D341Med (cell line): ENCODE data around the gene YWHAE.
A peak's percentile ranks its signal among the peaks of the same experiment; 100 is the strongest.
"Not testable (repeated sequence)": the region's sequence is repeated elsewhere in the genome, so short reads cannot be mapped to it uniquely, and the experiment has no call there.

Source experiments
- DNase-seq: peaks from one replicate; pipeline ENCODE4 v3.0.0; 2012; ENCODE audit warnings: low spot score

YWHAE gene

GRCh38 chr17:1399679-1400512 lies at the start of gene YWHAE:
YWHAE (minus strand) TSS chr17:1400222; CDS start chr17:1400110, 112 bp downstream.
- DNase-seq = peak; percentile 92

DNA sequence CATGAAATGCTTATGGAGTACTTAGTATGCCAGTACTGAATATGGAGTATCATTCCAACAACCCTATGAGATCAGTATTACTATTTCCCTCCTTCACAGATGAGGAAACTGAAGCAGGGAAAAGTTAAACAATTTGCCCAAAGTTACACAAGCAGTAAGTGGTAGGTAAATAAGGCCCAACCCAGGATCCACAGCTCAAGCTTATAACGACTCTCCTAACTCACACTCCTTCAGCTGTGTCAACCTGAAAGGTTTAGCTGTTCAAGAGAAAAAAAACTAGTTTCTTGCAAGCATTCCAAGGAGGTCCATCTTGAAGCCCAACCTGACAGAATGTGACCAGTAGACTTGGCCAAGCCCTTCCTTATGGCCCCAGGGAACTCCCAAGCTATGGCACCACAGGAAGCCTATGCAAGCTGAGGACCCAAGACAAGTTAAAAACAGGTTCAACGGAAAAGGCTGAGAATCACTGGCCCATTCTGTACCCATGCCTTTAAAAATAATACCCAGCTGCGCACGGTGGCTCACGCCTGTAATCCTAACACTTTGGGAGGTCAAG lies 49.5 kb upstream of the YWHAE start:
- DNase-seq = no peak

GRCh38 chr17:1447052-1447451 lies 47.0 kb upstream of the YWHAE start:
- DNase-seq = no peak

DNA sequence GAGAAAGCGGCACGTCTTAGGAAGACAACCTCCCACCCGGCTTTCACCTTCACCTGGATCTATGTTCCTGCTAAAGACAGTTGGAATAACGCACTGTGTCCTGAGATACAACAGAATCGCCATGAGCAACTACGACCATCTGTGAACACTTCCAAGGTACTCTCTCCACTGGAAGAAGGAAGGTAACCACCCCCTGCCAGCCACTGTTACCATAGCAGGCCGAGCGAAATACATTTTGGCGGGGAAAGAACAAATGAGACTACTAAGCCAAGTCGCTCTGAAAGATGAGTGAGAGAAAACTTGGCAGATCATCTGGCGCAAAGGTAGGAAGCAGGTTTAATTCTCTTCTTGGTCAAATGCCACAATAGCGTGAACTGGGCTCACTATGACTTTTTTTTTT lies 46.2 kb upstream of the YWHAE start:
- DNase-seq = no peak

- DNase-seq = not testable (repeated sequence)
Measured at GRCh38 chr17:1445695-1446094, 45.7 kb upstream of the YWHAE start.

DNA sequence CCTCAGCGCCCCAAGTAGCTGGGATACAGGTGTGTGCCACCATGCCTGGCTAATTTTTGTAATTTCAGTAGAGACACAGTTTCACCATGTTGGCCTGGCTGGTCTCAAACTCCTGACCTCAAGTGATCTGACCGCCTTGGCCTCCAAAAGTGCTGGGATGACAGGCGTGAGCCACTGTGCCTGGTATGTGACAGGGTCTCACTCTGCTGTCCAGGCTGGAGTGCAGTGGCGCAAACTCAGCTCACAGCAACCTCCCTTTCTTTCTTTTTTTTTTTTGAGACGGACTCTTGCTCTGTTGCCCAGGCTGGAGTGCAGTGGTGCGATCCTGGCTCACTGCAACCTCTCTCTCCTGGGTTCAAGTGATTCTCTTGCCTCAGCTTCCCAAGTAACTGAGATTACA lies 42.7 kb upstream of the YWHAE start:
- not testable (repeated sequence) for DNase-seq

- no peak for DNase-seq
Measured at GRCh38 chr17:1442187-1442586, 42.2 kb upstream of the YWHAE start.

DNA sequence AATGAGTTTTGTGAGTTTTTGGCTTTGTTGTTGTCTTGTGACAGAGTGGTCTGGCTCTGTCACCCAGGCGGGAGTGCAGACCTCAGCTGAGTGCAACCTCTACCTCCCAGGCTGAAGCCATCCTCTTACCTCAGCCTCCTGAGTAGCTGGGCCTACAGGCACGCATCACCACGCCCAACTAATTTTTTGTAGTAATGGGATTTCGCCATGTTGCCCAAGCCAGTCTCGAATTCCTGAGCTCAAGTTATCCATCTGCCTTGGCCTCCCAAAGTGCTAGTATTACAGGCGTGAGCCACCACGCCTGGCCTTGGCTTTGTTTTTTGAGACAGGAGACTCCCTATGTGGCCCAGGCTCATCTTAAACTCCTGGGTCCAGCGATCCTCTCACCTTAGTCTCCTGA lies 40.9 kb upstream of the YWHAE start:
- DNase-seq = no peak

GRCh38 chr17:1438593-1439083 lies 38.6 kb upstream of the YWHAE start:
- DNase-seq = no peak

DNA sequence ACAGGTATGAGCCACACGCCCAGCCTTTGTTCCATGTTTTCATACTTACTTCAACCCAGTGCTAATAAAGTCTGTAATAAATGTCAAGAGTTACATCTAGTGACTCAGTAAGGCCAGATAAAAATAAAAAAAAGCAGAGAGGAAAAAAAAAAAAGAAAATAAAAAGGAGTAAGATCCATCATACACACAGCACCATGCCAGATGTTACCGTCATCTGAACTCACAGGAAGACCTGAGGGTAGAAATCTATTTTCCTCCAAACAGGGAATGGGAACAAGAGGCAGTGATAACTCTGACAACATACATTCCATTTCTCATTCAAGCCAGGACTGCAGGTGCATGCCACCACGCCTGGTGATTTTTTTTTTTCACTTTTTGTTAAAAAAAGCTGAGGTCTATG lies 35.3 kb upstream of the YWHAE start:
- DNase-seq = no peak

GRCh38 chr17:1434150-1434549 lies 34.1 kb upstream of the YWHAE start:
- DNase-seq = no peak

DNA sequence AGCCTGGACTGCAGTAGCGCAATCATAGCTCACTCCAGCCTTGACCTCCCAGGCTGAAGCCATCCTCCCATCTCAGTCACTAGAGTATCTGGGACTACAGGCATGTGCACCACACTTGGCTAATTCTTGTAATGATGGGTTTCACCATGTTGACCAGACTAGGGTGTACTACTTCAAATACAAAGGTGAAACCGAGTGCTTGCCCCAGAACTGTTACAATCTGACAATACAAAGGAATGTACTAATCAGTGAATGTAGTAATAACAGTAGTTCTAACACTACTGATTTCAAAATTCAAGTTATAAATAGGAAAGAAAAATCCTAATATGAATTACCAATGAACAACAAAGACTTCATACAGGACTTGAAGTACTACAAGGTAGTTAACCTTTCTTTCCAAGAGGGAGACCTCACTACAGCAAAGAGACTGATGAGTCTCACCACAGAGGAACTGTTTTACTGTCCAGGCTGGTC lies 31.6 kb upstream of the YWHAE start:
- no peak for DNase-seq

GRCh38 chr17:1423456-1424135 lies 23.6 kb upstream of the YWHAE start:
- DNase-seq = no peak

GRCh38 chr17:1422885-1423284 lies 22.9 kb upstream of the YWHAE start:
- no peak for DNase-seq

DNA sequence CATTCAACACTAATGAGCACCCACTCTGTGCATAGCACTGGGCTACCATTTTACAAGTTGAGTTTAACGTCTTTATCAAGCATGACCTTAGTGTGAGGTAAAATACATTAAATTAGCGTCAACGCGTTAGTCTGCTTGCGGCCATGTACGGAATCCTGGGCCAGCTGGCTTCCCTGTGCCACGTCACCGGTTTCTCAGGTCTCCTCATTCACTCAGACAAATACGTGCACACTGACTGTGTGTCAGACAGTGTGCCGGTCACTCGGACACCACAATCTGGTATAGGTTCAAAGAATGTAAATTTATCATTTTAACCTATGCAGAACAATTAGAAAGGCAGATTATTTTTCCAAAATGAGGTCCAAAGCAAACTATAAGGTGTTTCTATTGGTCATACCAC lies 21.4 kb upstream of the YWHAE start:
- no peak for DNase-seq

DNA sequence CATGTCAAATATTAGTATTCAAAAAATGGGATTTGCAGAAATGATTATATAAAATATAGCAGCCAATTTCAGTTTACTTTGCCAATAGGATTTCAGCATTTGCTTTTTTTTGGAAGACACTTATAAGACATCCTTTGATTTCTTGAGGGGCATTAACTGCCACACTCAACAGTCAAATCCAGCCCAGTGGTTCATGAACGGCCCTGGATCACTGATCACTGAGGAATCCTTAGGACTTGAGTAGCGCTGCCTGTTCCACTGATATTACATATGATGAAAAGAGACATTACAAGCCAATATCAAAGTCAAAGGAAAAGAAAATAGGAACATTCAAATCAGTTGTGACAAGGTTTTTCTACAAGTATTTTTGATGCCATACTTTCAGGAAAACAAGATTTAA lies 21.0 kb upstream of the YWHAE start:
- no peak for DNase-seq

DNA sequence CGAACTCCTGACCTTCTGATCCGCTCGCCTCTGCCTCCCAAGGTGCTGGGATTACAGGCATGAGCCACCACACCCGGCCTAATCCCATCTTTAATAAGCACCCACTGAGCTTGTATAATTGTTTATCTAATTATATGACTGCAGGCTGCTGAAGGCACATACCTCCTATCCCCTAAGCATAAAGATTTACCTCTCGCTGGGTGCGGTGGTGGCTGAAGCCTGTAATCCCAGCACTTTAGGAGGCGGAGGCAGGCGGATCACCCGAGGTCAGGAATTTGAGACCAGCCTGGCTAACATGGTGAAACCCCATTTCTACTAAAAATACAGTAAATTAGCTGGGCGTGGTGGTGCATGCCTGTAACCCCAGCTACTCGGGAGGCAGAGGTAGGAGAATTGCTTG lies 20.1 kb upstream of the YWHAE start:
- peak; percentile 47 for DNase-seq

- DNase-seq = not testable (repeated sequence)
Measured at GRCh38 chr17:1418476-1418875, 18.5 kb upstream of the YWHAE start.

GRCh38 chr17:1416414-1416813 lies 16.4 kb upstream of the YWHAE start:
- DNase-seq = no peak

DNA sequence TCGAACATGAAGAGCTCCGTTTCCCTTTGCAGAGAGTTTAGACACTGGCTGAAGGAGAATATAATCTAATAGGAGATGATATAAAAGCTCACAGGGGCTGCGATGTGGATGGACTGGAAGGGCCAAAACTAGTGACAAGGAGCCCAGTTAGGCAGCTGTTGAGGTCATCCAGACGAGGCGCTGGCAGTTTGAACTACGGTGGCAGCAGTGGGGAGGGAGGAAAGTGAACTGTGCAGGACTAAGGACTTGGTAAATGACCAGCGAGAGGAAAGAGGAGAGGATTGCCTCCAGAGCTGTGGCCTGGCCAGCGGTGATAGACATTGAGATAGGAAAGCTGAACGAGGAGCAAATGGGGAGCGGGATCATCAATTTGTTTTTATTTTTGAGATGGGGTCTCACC lies 14.6 kb upstream of the YWHAE start:
- no peak for DNase-seq

DNA sequence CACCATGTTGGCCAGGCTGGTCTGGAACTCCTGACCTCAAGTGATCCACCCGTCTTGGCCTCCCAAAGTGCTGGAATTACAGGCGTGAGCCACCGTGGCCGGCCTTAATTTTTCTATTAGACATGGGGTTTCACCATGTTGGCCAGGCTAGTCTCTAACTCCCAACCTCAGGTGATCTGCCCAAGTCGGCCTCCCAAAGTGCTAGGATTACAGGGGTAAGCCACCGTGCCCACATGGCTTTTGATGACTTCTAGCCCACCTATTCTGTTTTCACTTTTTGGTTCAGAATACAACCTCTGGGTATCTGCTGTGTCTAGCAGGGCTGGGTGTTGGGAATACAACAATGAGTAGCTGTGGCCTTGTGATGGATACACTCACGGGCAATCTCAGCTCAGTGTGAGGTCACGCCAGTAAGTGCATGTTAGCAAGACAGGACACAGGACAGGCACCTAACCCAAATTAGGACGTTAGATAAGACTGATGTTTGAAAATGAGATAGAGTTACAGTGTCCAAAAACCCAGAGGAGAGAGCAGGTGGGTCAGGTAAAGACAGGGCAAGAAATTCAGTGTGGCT lies 14.1 kb upstream of the YWHAE start:
- DNase-seq = no peak

GRCh38 chr17:1413281-1413791 lies 13.3 kb upstream of the YWHAE start:
- no peak for DNase-seq
